Endothelial cell of umbilical vein (primary cell): ENCODE results near the gene SCAMP4. TPM values are rescaled to one million over a fixed set of nuclear protein-coding genes. Genes with fewer than 3 reads are reported as not detected.

Source experiments
- BruUV-seq: library from RNA; stranded (reverse); fragments of 400-500 nt; replicated peaks from 2 replicates; lab custom pipeline; 2021; lab: Mats Ljungman, UMichigan
- CTCF ChIA-PET: fragments of 300-600, 350-600 bp; sonication (Branson Sonifier 250); formaldehyde crosslinking; loops from one replicate; lab custom pipeline; 2021; ENCODE audit warnings: antibody characterized with exemption, inconsistent platforms; lab: Charles Lee
- POLR2A ChIA-PET: fragments of 300-600, 350-600 bp; sonication (Branson Sonifier 250); formaldehyde crosslinking; loops from one replicate; lab custom pipeline; 2021; ENCODE audit warnings: antibody characterized with exemption, inconsistent platforms; lab: Charles Lee
- DNase-seq: peaks from one replicate; pipeline ENCODE4 v3.0.0-alpha.2; 2011; ENCODE audit warnings: low read depth, low spot score
- FAIRE-seq: peaks from 2 replicates; lab custom pipeline; 2011; peaks lifted over from hg19 to GRCh38; lab: Jason Lieb, UNC
- H2AFZ ChIP-seq: 2 replicates; pipeline ENCODE4 v1.6.0; 2012; ENCODE audit warnings: low read depth, low read length, control low read depth, inconsistent platforms
- H3K27ac ChIP-seq: 2 replicates; pipeline ENCODE4 v1.5.1; 2011; ENCODE audit warnings: low read depth, mild to moderate bottlenecking, control low read depth, low read length, moderate library complexity; ENCODE audit not compliant: insufficient read depth
- H3K27me3 ChIP-seq, 2 experiments: 2 replicates each; pipeline versions ENCODE4 v1.6.0 to v1.6.1; 2011; ENCODE audit warnings: low read length in 2 of 2, mixed read lengths in 1 of 2; ENCODE audit not compliant: control insufficient read depth in 2 of 2, insufficient read depth in 2 of 2
- H3K36me3 ChIP-seq, 2 experiments: 2 replicates in 1 of 2; 3 replicates in 1 of 2; pipeline ENCODE4 v1.5.1; 2011; ENCODE audit warnings: low read length in 2 of 2, mild to moderate bottlenecking in 1 of 2, moderate library complexity in 1 of 2; ENCODE audit not compliant: control insufficient read depth in 2 of 2, insufficient read depth in 2 of 2; ENCODE audit errors: extremely low read depth in 1 of 2
- H3K4me1 ChIP-seq: 3 replicates; pipeline ENCODE4 v1.5.1; 2011; ENCODE audit warnings: mild to moderate bottlenecking, low read length; ENCODE audit not compliant: control insufficient read depth, insufficient read depth; ENCODE audit errors: extremely low read depth
- H3K4me2 ChIP-seq: 2 replicates; pipeline ENCODE4 v1.6.1; 2011; ENCODE audit warnings: low read length, control low read depth, mixed read lengths; ENCODE audit not compliant: insufficient read depth
- H3K4me3 ChIP-seq, 3 experiments: fragments of 200-600 bp in 1 of 3; sonication (generic), shearing (Covaris generic) in 1 of 3; replicated peaks in 1 of 3; 2 replicates each; pipeline ENCODE4 v1.5.1; 2011 to 2016; ENCODE audit warnings: control low read depth in 3 of 3, low read length in 3 of 3, mild to moderate bottlenecking in 2 of 3, inconsistent platforms in 1 of 3, low read depth in 1 of 3, moderate library complexity in 1 of 3; ENCODE audit not compliant: insufficient read depth in 1 of 3
- H3K79me2 ChIP-seq: 2 replicates; pipeline ENCODE4 v1.6.0; 2012; ENCODE audit warnings: low read length, inconsistent platforms; ENCODE audit not compliant: control insufficient read depth, insufficient read depth
- H3K9ac ChIP-seq: replicated peaks from 2 replicates; pipeline ENCODE3; 2011; ENCODE audit warnings: low read length, control low read depth; ENCODE audit not compliant: insufficient read depth; ENCODE audit errors: extremely low read depth
- H3K9me1 ChIP-seq: replicated peaks from 3 replicates; pipeline ENCODE4 v1.6.0; 2011; ENCODE audit warnings: mild to moderate bottlenecking, low read length; ENCODE audit not compliant: control insufficient read depth, insufficient read depth; ENCODE audit errors: extremely low read depth
- H3K9me3 ChIP-seq: replicated peaks from 2 replicates; pipeline ENCODE4 v1.5.1; 2012; ENCODE audit warnings: low read length, inconsistent platforms; ENCODE audit not compliant: control insufficient read depth, insufficient read depth
- H4K20me1 ChIP-seq: replicated peaks from 2 replicates; pipeline ENCODE3; 2011; ENCODE audit warnings: mild to moderate bottlenecking, low read length; ENCODE audit not compliant: control insufficient read depth, insufficient read depth; ENCODE audit errors: extremely low read depth
- FOS ChIP-seq: IDR thresholded peaks from 2 replicates; pipeline ENCODE4 v1.6.1; 2011; ENCODE audit warnings: mild to moderate bottlenecking, low read length, moderate library complexity, borderline replicate concordance; ENCODE audit not compliant: insufficient read depth
- JUN ChIP-seq: IDR thresholded peaks from 2 replicates; pipeline ENCODE4 v1.6.1; 2011; ENCODE audit warnings: borderline replicate concordance, low read depth; ENCODE audit not compliant: insufficient read length, insufficient read depth
- MAX ChIP-seq: IDR thresholded peaks from 2 replicates; pipeline ENCODE4 v1.6.1; 2011; ENCODE audit not compliant: insufficient read depth, insufficient read length
- MYC ChIP-seq: IDR thresholded peaks from one replicate; pipeline ENCODE4 v1.6.1; 2011; ENCODE audit warnings: mild to moderate bottlenecking, low read depth, low read length
- POLR2A ChIP-seq: IDR thresholded peaks from 2 replicates; pipeline ENCODE4 v1.6.1; 2012; ENCODE audit warnings: low read depth, mild to moderate bottlenecking, control low read depth, low read length
- dilution Hi-C: fragments of 300-500 bp; cut with MboI; formaldehyde crosslinking; loops from one replicate; pipeline ENCODE4 v1.15.0; 2019; ENCODE audit warnings: low sequenced_read_pairs; ENCODE audit not compliant: extremely low pct_ligation_motif_present
- intact Hi-C: fragments of 100-400 bp; cut with micrococcal nuclease; formaldehyde crosslinking; loops from one replicate; pipeline ENCODE4 v1.10.0; 2022
- polyA plus RNA-seq, 4 experiments: library from polyadenylated mRNA; depleted of rRNA in 3 of 4; stranded (reverse) in 3 of 4; unstranded in 1 of 4; fragments of >200 nt; gene quantifications; 2 replicates each; pipeline versions ENCODE4 v1.2.1 to v1.2.3, GENCODE V29; 2011 to 2012; ENCODE audit warnings: missing spikeins in 1 of 4
- total RNA-seq: library from RNA; stranded (reverse); gene quantifications from 2 replicates; pipeline ENCODE4 v1.2.3, GENCODE V29; 2021

SCAMP4 gene
- total and polyA plus RNA-seq, 2 donors (not counting 3 experiments of a cell fraction or from before 2014, with no cell fraction given), result 24.4 to 68.2 TPM

GRCh38 chr19:1921326-1921725 is 16.1 kb downstream of the SCAMP4 start:
- no TSS peak for BruUV-seq
- Histone ChIP-seq H3K27ac (no peak overlapping the region), H3K9me1 (no peaks in the 10 kb centered on the region), H3K4me3 (no peak overlapping the region), H3K4me1 (no peaks in the 10 kb centered on the region), H3K79me2 (no peaks in the 10 kb centered on the region), H3K9me3 (no peaks in the 10 kb centered on the region), H3K36me3 (peaks cover 5 to 32% of the 10 kb centered on the region in 2 experiments), H4K20me1 (no peaks in the 10 kb centered on the region), H3K9ac (no peak overlapping the region), H2AFZ (no peak overlapping the region), H3K27me3 (no peaks in the 10 kb centered on the region), H3K4me2 (no peak overlapping the region)
- intact Hi-C loops (no loop called here), dilution Hi-C loops (no loop called here)
- ChIA-PET POLR2A (no interaction called here), CTCF (no interaction called here)
- DNase-seq (no peak), FAIRE-seq (no peak)
- no peak for TF ChIP-seq POLR2A
- TF ChIP-seq MYC, result no peak

- H3K9me3 ChIP-seq, result no peaks in the 10 kb centered on the region
- no TSS peak for BruUV-seq
- ChIA-PET CTCF (no interaction called here), POLR2A (no interaction called here)
- no peak overlapping the region for H3K9ac ChIP-seq
- H3K79me2 ChIP-seq, result no peaks in the 10 kb centered on the region
- no peak overlapping the region for H3K27ac ChIP-seq
- no peaks in the 10 kb centered on the region for H3K4me1 ChIP-seq
- TF ChIP-seq JUN, result no peak
- no peak for TF ChIP-seq MAX
- no peak for TF ChIP-seq FOS
- intact Hi-C loops, result no loop called here
- H3K36me3 ChIP-seq, result peaks cover 5 to 32% of the 10 kb centered on the region in 2 experiments
- H4K20me1 ChIP-seq, result no peaks in the 10 kb centered on the region
- no peak overlapping the region for H3K4me2 ChIP-seq
- no peaks in the 10 kb centered on the region for H3K27me3 ChIP-seq
- DNase-seq (no peak), FAIRE-seq (no peak)
- no peak overlapping the region for H3K4me3 ChIP-seq
- dilution Hi-C loops, result no loop called here
- H2AFZ ChIP-seq, result no peak overlapping the region
- H3K9me1 ChIP-seq, result no peaks in the 10 kb centered on the region
These were observed 16.6 kb downstream of the SCAMP4 start for GRCh38 chr19:1921825-1922224.
